ENCODE results near the gene MARK1. TPM values are rescaled to one million over a fixed set of nuclear protein-coding genes. Genes with fewer than 3 reads are reported as not detected.

The MARK1 gene
- polyA plus RNA-seq, 1 of the 3 experiments (the other 2 are of a cell fraction), result 3.1 TPM

DNA sequence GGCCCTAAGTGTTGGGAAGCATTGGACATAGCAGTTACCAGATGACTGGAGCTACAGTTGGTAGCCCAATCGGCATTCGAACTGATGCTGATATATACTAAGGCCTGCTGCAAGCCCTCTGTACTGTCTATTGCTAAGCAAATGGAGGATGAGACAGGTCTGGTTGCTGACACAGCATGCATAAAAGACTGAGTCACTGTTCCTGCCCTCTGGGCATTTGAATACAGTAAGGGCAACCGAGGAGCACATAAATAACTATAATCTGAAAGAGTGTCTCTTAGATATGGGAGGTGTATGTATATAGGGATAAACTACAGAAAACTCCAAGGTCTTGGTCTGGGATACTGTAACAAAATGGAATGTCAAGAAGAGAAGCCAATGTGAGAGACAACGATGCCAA is 16.8 kb upstream of the MARK1 start:
- H3K9me3 ChIP-seq, result no peaks in the 10 kb centered on the region
- H3K9me2 ChIP-seq, result no peaks in the 10 kb centered on the region
- H3K4me1 ChIP-seq (ENCODE audit: control insufficient read depth in 1 of 2, insufficient read depth in 2 of 2, low read depth in 1 of 2, low read length in 1 of 2), result no peaks in the 10 kb centered on the region
- H3K9ac ChIP-seq, result no peak overlapping the region
- H2AFZ ChIP-seq (ENCODE audit: low read depth), result no peak overlapping the region
- TF ChIP-seq, protein P1, sequence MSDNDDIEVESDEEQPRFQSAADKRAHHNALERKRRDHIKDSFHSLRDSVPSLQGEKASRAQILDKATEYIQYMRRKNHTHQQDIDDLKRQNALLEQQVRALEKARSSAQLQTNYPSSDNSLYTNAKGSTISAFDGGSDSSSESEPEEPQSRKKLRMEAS (IDR thresholded peaks at IDR 0.05; ENCODE audit: low read depth), result no peak
- no peak for TF ChIP-seq GABPA (IDR thresholded peaks at IDR 0.05; ENCODE audit: low read depth)
- TF ChIP-seq NFIC (IDR thresholded peaks at IDR 0.05; ENCODE audit: borderline replicate concordance), result no peak
- no peak for TF ChIP-seq FOSL2 (IDR thresholded peaks at IDR 0.05; ENCODE audit: borderline replicate concordance, low read depth)
- TF ChIP-seq, protein P2, sequence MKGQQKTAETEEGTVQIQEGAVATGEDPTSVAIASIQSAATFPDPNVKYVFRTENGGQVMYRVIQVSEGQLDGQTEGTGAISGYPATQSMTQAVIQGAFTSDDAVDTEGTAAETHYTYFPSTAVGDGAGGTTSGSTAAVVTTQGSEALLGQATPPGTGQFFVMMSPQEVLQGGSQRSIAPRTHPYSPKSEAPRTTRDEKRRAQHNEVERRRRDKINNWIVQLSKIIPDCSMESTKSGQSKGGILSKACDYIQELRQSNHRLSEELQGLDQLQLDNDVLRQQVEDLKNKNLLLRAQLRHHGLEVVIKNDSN (IDR thresholded peaks at IDR 0.05; ENCODE audit: borderline replicate concordance, low read depth), result no peak
- TF ChIP-seq, protein P3, sequence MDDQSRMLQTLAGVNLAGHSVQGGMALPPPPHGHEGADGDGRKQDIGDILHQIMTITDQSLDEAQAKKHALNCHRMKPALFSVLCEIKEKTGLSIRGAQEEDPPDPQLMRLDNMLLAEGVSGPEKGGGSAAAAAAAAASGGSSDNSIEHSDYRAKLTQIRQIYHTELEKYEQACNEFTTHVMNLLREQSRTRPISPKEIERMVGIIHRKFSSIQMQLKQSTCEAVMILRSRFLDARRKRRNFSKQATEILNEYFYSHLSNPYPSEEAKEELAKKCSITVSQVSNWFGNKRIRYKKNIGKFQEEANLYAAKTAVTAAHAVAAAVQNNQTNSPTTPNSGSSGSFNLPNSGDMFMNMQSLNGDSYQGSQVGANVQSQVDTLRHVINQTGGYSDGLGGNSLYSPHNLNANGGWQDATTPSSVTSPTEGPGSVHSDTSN (IDR thresholded peaks at IDR 0.05), result no peak
- no peak for TF ChIP-seq RCOR1 (IDR thresholded peaks at IDR 0.05; ENCODE audit: low read length)
- TF ChIP-seq FOXJ3 (CRISPR knock-in tag; IDR thresholded peaks at IDR 0.05), result no peak
- TF ChIP-seq FOXM1 (IDR thresholded peaks at IDR 0.05; ENCODE audit: low read depth), result no peak
- no peak for TF ChIP-seq MEF2A (IDR thresholded peaks at IDR 0.05; ENCODE audit: borderline replicate concordance, low read depth)
- TF ChIP-seq SMC3 (IDR thresholded peaks at IDR 0.05; ENCODE audit: low read depth, low read length), result no peak
- TF ChIP-seq, protein P4, sequence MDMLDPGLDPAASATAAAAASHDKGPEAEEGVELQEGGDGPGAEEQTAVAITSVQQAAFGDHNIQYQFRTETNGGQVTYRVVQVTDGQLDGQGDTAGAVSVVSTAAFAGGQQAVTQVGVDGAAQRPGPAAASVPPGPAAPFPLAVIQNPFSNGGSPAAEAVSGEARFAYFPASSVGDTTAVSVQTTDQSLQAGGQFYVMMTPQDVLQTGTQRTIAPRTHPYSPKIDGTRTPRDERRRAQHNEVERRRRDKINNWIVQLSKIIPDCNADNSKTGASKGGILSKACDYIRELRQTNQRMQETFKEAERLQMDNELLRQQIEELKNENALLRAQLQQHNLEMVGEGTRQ (IDR thresholded peaks at IDR 0.05; ENCODE audit: borderline replicate concordance, low read depth, low read length), result no peak
- no peak for TF ChIP-seq ELF1 (IDR thresholded peaks at IDR 0.05)
- TF ChIP-seq CHD2 (IDR thresholded peaks at IDR 0.05; ENCODE audit: low read length, partially characterized antibody), result no peak
- TF ChIP-seq EP300 (IDR thresholded peaks at IDR 0.05; ENCODE audit: borderline replicate concordance in 1 of 2, low read depth in 1 of 2, low read length in 1 of 2), result no peak
- no peak for TF ChIP-seq NRF1 (IDR thresholded peaks at IDR 0.05; ENCODE audit: low read depth, low read length)
- TF ChIP-seq TAF1 (IDR thresholded peaks at IDR 0.05; ENCODE audit: borderline replicate concordance, low read depth, low read length), result no peak
- no peak for TF ChIP-seq TCF12 (IDR thresholded peaks at IDR 0.05)
- POLR2A ChIA-PET, result no interaction called here
- no peak overlapping the region for H3K4me3 ChIP-seq (ENCODE audit: low read depth in 2 of 2, low read length in 1 of 2)
- no peaks in the 10 kb centered on the region for H3F3A ChIP-seq (replicated peaks; ENCODE audit: insufficient read depth)
- DNase-seq, result no peak
- WGBS (ENCODE audit: low lambda C conversion rate), result 59% methylated on average over 4 of the region's 4 CpGs
- no peak overlapping the region for H3K4me2 ChIP-seq
- no peaks in the 10 kb centered on the region for H3K79me2 ChIP-seq (ENCODE audit: insufficient read depth)
- H3K36me3 ChIP-seq (replicated peaks in 1 of 2; ENCODE audit: control insufficient read depth in 1 of 2, insufficient read depth in 2 of 2, low read length in 1 of 2), result no peaks in the 10 kb centered on the region
- CTCF ChIA-PET, result no interaction called here
- H3K27me3 ChIP-seq (ENCODE audit: insufficient read depth), result no peaks in the 10 kb centered on the region
- H3K27ac ChIP-seq (ENCODE audit: low read depth in 2 of 2, low read length in 1 of 2), result no peak overlapping the region
- H4K20me1 ChIP-seq (ENCODE audit: insufficient read depth), result no peaks in the 10 kb centered on the region

Data from SK-N-SH (cell line).